Mucosa of rectum (tissue), 2 donors: ENCODE measurements around the gene BCKDHA.

Experiments
- H3K27ac ChIP-seq, 2 donors: one replicate each; pipeline ENCODE4 v1.7.0; 2013; ENCODE audit warnings: inconsistent platforms in 2 of 2, low read depth in 2 of 2, low read length in 2 of 2
- H3K27me3 ChIP-seq, 2 donors: one replicate each; pipeline ENCODE4 v1.7.0; 2013; ENCODE audit warnings: low read length in 2 of 2; ENCODE audit not compliant: control insufficient read depth in 2 of 2, insufficient read depth in 2 of 2
- H3K36me3 ChIP-seq, 2 donors: one replicate each; pipeline ENCODE4 v1.7.0; 2013; ENCODE audit warnings: low read length in 2 of 2; ENCODE audit not compliant: control insufficient read depth in 2 of 2, insufficient read depth in 2 of 2
- H3K4me1 ChIP-seq, 2 donors: one replicate each; pipeline ENCODE4 v1.7.0; 2013; ENCODE audit warnings: low read length in 2 of 2, mild to moderate bottlenecking in 1 of 2; ENCODE audit not compliant: control insufficient read depth in 2 of 2, insufficient read depth in 2 of 2
- H3K4me3 ChIP-seq, 2 donors: one replicate each; pipeline ENCODE4 v1.7.0; 2013; ENCODE audit warnings: low read length in 2 of 2
- H3K9ac ChIP-seq, 2 donors: one replicate each; pipeline ENCODE4 v1.7.0; 2013; ENCODE audit warnings: low read length in 2 of 2, low read depth in 1 of 2, mild to moderate bottlenecking in 1 of 2
- H3K9me3 ChIP-seq, 2 donors: one replicate each; pipeline ENCODE4 v1.7.0; 2013; ENCODE audit warnings: low read length in 2 of 2; ENCODE audit not compliant: control insufficient read depth in 2 of 2
- donor health status: healthy.
- donor health status: Normal muscosa, but diverticular disease.

The BCKDHA gene

DNA sequence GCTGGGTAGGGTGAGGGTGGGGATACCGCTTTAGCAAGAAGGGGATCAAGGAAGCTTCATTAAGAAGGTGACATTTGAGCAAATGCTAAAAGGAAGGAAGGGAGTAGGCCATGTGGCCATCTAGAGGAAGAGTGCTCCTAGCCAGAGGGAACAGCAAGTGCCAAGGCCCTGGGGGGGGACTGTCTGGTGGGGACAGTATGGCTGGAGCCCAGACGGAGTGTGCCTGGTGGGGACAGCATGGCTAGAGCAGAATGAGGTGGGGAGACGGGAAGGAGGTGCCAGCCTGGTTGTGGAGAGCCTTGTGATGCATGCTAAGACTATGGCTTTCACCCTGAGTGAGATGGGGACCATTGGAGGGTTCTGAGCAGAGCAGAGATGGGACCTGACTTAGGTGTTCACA is 41.8 kb upstream of the BCKDHA start:
- no peak overlapping the region for H3K27ac ChIP-seq
- peaks cover 0 to 17% of the 10 kb centered on the region in 2 donors for H3K27me3 ChIP-seq
- H3K36me3 ChIP-seq, result no peaks in the 10 kb centered on the region
- H3K4me1 ChIP-seq, result peaks cover 15 to 18% of the 10 kb centered on the region in 2 donors
- no peaks in the 10 kb centered on the region for H3K9me3 ChIP-seq
- no peak overlapping the region for H3K9ac ChIP-seq
- H3K4me3 ChIP-seq, result no peak overlapping the region

DNA sequence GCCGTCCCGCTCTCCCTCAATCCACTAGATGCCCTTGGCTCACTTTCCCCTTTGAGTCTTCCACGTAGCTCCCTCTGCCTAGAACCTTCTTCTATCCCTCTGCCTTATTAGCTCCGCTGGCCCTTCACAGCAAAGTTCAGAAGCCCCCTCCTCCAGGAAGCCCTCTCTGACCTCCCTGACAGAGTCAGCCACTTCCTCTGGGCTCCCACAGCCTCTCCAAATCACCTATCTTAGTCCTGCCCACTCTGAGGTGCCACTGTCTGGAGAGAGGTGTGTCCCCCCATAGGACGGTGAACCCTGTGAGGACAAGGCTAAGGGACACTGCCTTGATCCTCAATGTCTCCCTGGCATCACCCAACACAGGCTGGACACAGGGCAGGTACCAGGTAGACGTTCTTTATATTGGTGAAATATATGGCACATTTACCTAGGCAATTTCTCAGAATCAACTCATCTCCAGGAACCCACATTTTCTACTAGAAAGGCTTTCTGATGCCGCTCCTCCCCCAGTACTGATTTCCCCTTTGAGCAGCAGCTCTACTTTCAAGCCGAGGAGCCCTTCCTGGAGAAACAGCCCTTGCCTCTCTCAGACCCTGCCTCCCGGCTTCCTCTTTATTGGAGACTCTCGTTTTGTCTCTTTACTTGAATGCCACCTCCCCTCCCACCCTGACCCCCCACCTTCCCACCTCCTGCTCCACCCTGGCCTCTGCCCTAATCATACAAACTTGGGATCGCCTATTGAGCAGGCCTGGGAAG is 40.5 kb upstream of the BCKDHA start:
- peaks cover 8 to 10% of the 10 kb centered on the region in 2 donors for H3K4me1 ChIP-seq
- no peaks in the 10 kb centered on the region for H3K9me3 ChIP-seq
- no peak overlapping the region for H3K4me3 ChIP-seq
- H3K27ac ChIP-seq, result peak overlapping the region in 1 of 2 donors; percentile 32
- H3K36me3 ChIP-seq, result no peaks in the 10 kb centered on the region
- peaks cover 0 to 8% of the 10 kb centered on the region in 2 donors for H3K27me3 ChIP-seq
- H3K9ac ChIP-seq, result no peak overlapping the region

DNA sequence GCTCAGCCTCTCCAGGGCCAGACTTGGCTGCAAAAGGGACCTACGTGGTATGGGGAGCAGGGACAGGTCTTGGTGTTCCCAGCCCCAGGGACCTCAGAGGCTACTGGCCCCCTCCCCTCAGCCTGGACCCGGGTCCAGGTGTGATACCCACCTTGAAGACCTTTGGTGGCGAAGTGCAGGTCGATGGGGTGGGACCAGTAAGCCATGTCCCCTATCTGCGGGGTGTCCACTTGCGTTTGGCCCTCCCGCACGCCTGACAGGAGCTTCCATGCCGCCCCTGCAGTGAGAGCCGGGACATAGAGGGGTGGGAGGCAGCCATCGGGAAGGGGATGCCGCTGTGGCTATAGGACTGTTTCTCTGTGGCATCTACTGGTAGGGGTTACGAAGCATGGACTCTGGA is 39.9 kb upstream of the BCKDHA start:
- H3K27ac ChIP-seq, result no peak overlapping the region
- H3K9me3 ChIP-seq, result no peaks in the 10 kb centered on the region
- H3K9ac ChIP-seq, result no peak overlapping the region
- peaks cover 11 to 14% of the 10 kb centered on the region in 2 donors for H3K4me1 ChIP-seq
- H3K4me3 ChIP-seq, result no peak overlapping the region
- no peaks in the 10 kb centered on the region for H3K36me3 ChIP-seq
- peaks cover 0 to 4% of the 10 kb centered on the region in 2 donors for H3K27me3 ChIP-seq

DNA sequence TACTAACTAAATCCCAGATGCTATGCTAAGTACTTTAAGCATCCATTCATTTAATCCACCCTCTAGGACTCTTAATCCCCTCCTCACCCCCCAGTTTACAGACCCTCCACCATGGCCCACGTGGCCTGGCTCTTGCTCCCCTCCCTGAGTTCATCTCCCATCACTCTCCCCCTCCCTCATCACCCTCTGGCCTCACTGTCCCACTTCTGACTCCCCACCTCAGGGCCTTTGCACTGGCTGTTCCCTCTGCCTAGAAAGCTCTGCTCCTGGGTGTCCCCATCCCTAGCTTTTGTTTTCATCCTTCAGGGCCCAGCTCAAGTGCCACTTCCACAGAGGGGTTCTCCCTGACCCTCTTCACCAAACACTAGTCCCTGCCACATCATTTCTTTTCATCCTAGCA is 37.9 kb upstream of the BCKDHA start:
- H3K36me3 ChIP-seq, result no peaks in the 10 kb centered on the region
- H3K4me1 ChIP-seq, result peaks cover 14 to 17% of the 10 kb centered on the region in 2 donors
- H3K4me3 ChIP-seq, result no peak overlapping the region
- no peaks in the 10 kb centered on the region for H3K9me3 ChIP-seq
- no peak overlapping the region for H3K9ac ChIP-seq
- no peak overlapping the region for H3K27ac ChIP-seq
- no peaks in the 10 kb centered on the region for H3K27me3 ChIP-seq

DNA sequence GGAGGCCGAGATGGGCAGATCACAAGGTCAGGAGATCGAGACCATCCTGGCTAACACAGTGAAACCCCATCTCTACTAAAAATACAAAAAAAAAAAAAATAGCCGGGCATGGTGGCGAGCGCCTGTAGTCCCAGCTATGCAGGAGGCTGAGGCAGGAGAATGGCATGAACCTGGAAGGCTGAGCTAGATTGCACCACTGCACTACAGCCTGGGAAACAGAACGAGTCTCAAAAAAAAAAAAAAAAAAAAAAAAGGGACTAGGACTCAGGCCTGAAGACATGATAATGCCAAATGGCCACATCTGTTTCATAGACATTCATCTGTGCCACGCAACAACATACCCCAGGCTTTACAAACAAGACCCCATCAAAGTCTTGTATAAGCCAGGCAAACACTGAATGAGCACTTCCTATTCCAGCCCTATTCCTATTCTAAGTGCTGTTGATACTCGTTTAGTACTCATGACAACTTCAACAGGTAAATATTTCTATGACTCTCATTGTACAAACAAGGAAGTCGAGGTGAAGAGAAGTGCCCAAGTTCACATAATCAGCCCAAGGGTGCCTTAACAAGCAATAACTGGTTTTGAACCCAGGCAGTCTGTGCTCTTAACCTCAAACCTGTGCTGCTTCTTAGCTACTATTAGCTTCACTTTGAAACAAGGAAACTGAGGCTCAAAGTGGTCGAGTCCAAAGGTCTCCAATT is 35.3 kb upstream of the BCKDHA start:
- Histone ChIP-seq H3K27ac (peak overlapping the region; percentile 99), H3K27me3 (no peaks in the 10 kb centered on the region), H3K4me1 (peaks cover 14 to 19% of the 10 kb centered on the region in 2 donors), H3K36me3 (no peaks in the 10 kb centered on the region), H3K9me3 (no peaks in the 10 kb centered on the region), H3K9ac (peak overlapping the region; percentile 10 to 44), H3K4me3 (peak overlapping the region in 1 of 2 donors; percentile 37)

DNA sequence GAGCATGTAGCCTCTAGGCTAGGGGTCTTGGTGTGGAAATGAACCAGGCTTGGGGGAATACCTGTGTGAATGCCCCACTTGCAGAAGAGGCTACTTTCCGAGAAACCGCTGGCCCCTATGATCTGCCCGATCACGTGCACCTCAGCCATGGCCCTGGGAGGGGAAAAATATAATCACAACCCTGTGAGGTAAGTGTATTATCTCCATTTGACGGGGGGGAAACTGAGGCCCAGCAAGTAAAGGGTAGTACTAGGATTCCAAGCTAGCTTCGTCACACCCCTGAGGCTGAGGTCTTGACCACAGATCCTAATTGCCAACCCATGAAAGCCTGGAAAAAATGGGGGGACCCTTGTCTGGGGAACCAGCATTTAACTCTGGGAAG is 34.3 kb upstream of the BCKDHA start:
- peaks cover 17 to 25% of the 10 kb centered on the region in 2 donors for H3K4me1 ChIP-seq
- no peaks in the 10 kb centered on the region for H3K9me3 ChIP-seq
- peak overlapping the region; percentile 95 to 98 for H3K4me3 ChIP-seq
- H3K27ac ChIP-seq, result peak overlapping the region; percentile 99
- no peaks in the 10 kb centered on the region for H3K36me3 ChIP-seq
- no peaks in the 10 kb centered on the region for H3K27me3 ChIP-seq
- H3K9ac ChIP-seq, result peak overlapping the region; percentile 93 to 95

DNA sequence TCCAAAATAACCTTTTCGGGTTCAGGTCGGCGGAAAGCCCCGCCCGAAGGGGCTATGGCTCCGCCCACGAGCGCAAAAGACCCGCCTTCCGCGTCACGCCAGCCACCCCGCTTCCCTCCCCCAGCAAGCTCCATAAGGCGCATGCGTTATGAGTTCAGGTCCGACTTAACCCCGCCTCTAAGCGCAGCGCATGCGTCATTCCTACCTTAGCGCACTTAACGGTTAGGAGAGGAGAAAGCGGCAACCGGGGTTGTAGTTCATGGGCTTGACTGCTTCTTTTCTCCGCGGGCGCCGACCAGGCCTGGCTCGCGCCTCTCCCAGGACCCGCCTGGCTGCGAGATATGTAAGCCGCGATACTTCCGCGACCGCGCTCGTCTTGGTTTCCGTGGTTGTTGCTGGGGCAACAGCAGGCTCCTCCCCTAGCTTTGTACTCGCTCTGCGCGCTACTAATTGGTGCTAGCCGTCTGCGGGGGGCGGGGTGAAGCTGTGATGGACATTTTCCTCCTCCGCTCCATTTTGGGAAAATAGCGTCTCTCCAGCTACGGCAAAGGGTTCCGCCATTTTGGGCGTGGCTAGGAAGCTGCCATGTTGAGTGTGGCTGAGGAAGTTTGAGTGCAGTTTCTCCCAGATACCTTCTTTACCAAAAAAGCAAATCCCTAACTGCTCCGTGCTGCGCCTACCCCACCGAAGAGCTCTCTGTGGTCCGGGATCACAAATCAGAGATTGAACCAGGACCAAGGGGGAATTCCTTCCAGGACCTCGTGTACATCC is 33.7 kb upstream of the BCKDHA start, which contains the start of gene B9D2:
Gene B9D2, minus strand, starts transcription at position 397 of the 771 bp plus-strand sequence. CDS start 630 bp downstream, outside the sequence.
- H3K27me3 ChIP-seq, result no peaks in the 10 kb centered on the region
- peak within 1 kb of the TSS; percentile 93 to 95 for H3K9ac ChIP-seq
- peak within 1 kb of the TSS; percentile 99 for H3K27ac ChIP-seq
- H3K36me3 ChIP-seq, result no peaks in the 10 kb centered on the region
- H3K4me3 ChIP-seq, result peak within 1 kb of the TSS; percentile 95 to 98
- peaks cover 17 to 25% of the 10 kb centered on the region in 2 donors for H3K4me1 ChIP-seq
- H3K9me3 ChIP-seq, result no peaks in the 10 kb centered on the region

DNA sequence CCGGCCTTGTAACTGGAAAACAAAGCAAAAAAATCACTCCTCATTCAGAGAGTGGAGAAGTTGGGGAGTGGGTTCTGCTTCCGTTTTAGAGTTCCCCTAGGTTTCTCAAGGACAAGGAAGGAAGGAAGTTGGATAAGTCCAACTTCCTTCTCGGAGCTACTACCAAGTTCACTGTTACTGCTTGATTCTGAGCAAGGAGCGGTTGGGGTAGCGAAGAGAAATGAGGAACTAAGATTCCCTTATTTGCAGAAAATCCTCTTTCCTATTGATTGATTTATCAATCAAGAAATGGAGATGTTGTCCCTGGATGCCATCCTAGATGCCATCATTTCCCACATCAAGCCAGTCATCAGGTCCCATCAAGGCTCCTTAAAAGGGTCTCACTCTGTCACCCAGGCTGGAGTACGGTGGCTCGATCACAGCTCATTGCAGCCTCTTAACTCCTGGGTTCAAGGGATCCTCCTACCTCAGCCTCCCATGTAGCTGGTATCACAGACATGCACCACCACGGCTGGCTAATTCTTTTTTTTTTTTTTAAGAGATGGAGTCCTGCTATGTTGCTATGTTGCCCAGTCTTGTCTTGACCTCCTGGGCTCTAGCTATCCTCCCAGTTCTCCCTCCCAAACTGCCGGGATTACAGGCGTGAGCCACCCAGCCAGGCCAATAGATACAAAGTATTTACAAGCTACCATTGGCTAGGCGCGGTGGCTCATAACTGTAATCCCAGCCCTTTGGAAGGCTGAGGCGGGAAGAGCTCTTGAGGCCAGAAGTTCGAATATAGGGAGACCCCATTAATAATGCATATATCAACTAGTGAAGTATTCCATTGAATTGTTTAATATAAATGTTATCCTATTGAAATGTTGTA is 32.9 kb upstream of the BCKDHA start:
- H3K9me3 ChIP-seq, result no peaks in the 10 kb centered on the region
- peak overlapping the region; percentile 93 to 95 for H3K9ac ChIP-seq

DNA sequence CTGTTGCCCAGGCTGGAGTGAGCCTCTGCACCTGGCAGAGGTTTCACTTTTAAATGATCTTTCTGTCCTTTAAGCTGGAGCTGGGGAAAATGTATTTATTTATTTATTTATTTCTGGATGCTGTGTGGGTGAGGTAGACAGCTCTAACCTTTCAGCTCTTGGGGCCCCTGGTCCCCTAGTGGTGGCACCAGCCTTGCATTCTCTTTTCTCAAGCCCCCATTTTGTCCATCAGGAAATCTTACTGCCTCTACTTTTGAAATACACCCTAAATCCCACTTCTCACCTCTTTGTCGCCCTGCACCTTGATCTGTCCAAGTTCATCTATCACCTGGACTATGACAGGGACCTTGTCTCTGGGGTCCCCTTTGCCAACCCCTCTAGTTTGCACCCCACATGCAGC is 31.5 kb upstream of the BCKDHA start:
- Histone ChIP-seq H3K27ac (no peak overlapping the region), H3K27me3 (no peaks in the 10 kb centered on the region), H3K9me3 (no peaks in the 10 kb centered on the region), H3K4me3 (no peak overlapping the region), H3K4me1 (peaks cover 17 to 25% of the 10 kb centered on the region in 2 donors), H3K9ac (no peak overlapping the region), H3K36me3 (no peaks in the 10 kb centered on the region)

More for the DNA sequence above, 32.9 kb upstream of the BCKDHA start:
- H3K27me3 ChIP-seq, result no peaks in the 10 kb centered on the region
- peak overlapping the region; percentile 99 for H3K27ac ChIP-seq
- H3K36me3 ChIP-seq, result no peaks in the 10 kb centered on the region
- peak overlapping the region; percentile 95 to 98 for H3K4me3 ChIP-seq
- peaks cover 17 to 25% of the 10 kb centered on the region in 2 donors for H3K4me1 ChIP-seq
